IMR-90 (cell line): Measurements from ENCODE around the gene POLR3E. TPM values are rescaled to one million over a fixed set of nuclear protein-coding genes. Genes with fewer than 3 reads are reported as not detected.

Source experiments
- ATAC-seq: fragments of 200-7000 bp; cut with Tn5 transposase; 2 replicates; pipeline ENCODE4 v1.9.1; 2020; ENCODE audit warnings: low read depth, mild to moderate bottlenecking, moderate library complexity
- BruUV-seq: library from RNA; stranded (reverse); fragments of 400-500 nt; replicated peaks from 2 replicates; lab custom pipeline; 2021; lab: Mats Ljungman, UMichigan
- CTCF ChIA-PET: fragments of 300-600 bp; formaldehyde crosslinking; extraction: SDS; loops from one replicate; lab custom pipeline; 2021; ENCODE audit warnings: antibody characterized with exemption; lab: Yijun Ruan, JAX
- POLR2A ChIA-PET: fragments of 300-600 bp; sonication (Branson Sonifier 250); formaldehyde crosslinking; loops from one replicate; lab custom pipeline; 2022; ENCODE audit warnings: antibody characterized with exemption; ENCODE audit not compliant: unreplicated experiment; lab: Charles Lee
- DNase-seq: peaks from one replicate; pipeline ENCODE4 v3.0.0; 2013
- H2AFZ ChIP-seq: replicated peaks from 2 replicates; pipeline ENCODE3; 2013; ENCODE audit warnings: low read length, mild to moderate bottlenecking; ENCODE audit not compliant: poor library complexity
- H2AK5ac ChIP-seq: 2 replicates; pipeline ENCODE4 v1.6.1; 2013; ENCODE audit warnings: low read depth, low read length, inconsistent platforms
- H2AK9ac ChIP-seq: replicated peaks from 2 replicates; pipeline ENCODE3; 2013; ENCODE audit warnings: mild to moderate bottlenecking, low read depth, low read length, moderate library complexity; ENCODE audit not compliant: poor library complexity
- H2BK120ac ChIP-seq: 2 replicates; pipeline ENCODE4 v1.6.1; 2013; ENCODE audit warnings: low read depth, low read length, inconsistent platforms
- H2BK15ac ChIP-seq: 3 replicates; pipeline ENCODE4 v1.6.1; 2013; ENCODE audit warnings: low read depth, low read length, inconsistent platforms
- H2BK20ac ChIP-seq: 2 replicates; pipeline ENCODE4 v1.6.1; 2013; ENCODE audit warnings: low read depth, mild to moderate bottlenecking, inconsistent platforms, low read length, moderate library complexity
- H2BK5ac ChIP-seq: 2 replicates; pipeline ENCODE4 v1.6.1; 2013; ENCODE audit warnings: mild to moderate bottlenecking, low read depth, low read length, inconsistent platforms; ENCODE audit not compliant: poor library complexity, severe bottlenecking
- H3K14ac ChIP-seq: replicated peaks from 2 replicates; pipeline ENCODE4 v1.6.1; 2013; ENCODE audit warnings: low read depth, low read length, inconsistent platforms
- H3K18ac ChIP-seq: 2 replicates; pipeline ENCODE4 v1.6.1; 2013; ENCODE audit warnings: low read depth, low read length, control low read depth
- H3K23ac ChIP-seq: 2 replicates; pipeline ENCODE4 v1.6.1; 2013; ENCODE audit warnings: low read depth, low read length, inconsistent platforms
- H3K27ac ChIP-seq: 2 replicates; pipeline ENCODE4 v1.5.1; 2013; ENCODE audit warnings: mild to moderate bottlenecking, control low read depth, low read length; ENCODE audit not compliant: insufficient read depth
- H3K27me3 ChIP-seq: 2 replicates; pipeline ENCODE4 v1.6.1; 2013; ENCODE audit warnings: low read length; ENCODE audit not compliant: control insufficient read depth, insufficient read depth
- H3K36me3 ChIP-seq: 2 replicates; pipeline ENCODE4 v1.6.1; 2013; ENCODE audit warnings: low read length, mixed read lengths; ENCODE audit not compliant: control insufficient read depth, insufficient read depth
- H3K4ac ChIP-seq: 2 replicates; pipeline ENCODE4 v1.6.1; 2013; ENCODE audit warnings: low read depth, low read length, inconsistent platforms
- H3K4me1 ChIP-seq: 2 replicates; pipeline ENCODE4 v1.6.1; 2013; ENCODE audit warnings: low read length, mixed read lengths; ENCODE audit not compliant: control insufficient read depth, insufficient read depth
- H3K4me2 ChIP-seq: 2 replicates; pipeline ENCODE4 v1.6.1; 2013; ENCODE audit warnings: low read depth, mild to moderate bottlenecking, control low read depth, low read length, moderate library complexity
- H3K4me3 ChIP-seq: 2 replicates; pipeline ENCODE4 v1.5.1; 2013; ENCODE audit warnings: low read depth, mild to moderate bottlenecking, control low read depth, low read length, moderate library complexity; ENCODE audit not compliant: insufficient read depth
- H3K56ac ChIP-seq: 2 replicates; pipeline ENCODE4 v1.6.1; 2013; ENCODE audit warnings: low read length, inconsistent platforms; ENCODE audit not compliant: insufficient read depth; ENCODE audit errors: extremely low read depth
- H3K79me1 ChIP-seq, 2 experiments: 2 replicates each; pipeline ENCODE4 v1.6.1; 2013; ENCODE audit warnings: low read length in 2 of 2, inconsistent platforms in 1 of 2, low read depth in 1 of 2
- H3K9ac ChIP-seq: 2 replicates; pipeline ENCODE4 v1.6.1; 2013; ENCODE audit warnings: low read depth, low read length, control low read depth
- H3K9me1 ChIP-seq: 2 replicates; pipeline ENCODE4 v1.6.1; 2013; ENCODE audit warnings: low read length, inconsistent platforms; ENCODE audit not compliant: insufficient read depth
- H3K9me3 ChIP-seq: 2 replicates; pipeline ENCODE4 v1.6.1; 2013; ENCODE audit warnings: low read length; ENCODE audit not compliant: control insufficient read depth, insufficient read depth
- H4K20me1 ChIP-seq: 2 replicates; pipeline ENCODE4 v1.6.1; 2013; ENCODE audit warnings: low read length, inconsistent platforms; ENCODE audit not compliant: insufficient read depth
- H4K5ac ChIP-seq: 2 replicates; pipeline ENCODE4 v1.6.1; 2013; ENCODE audit warnings: mild to moderate bottlenecking, low read depth, low read length, control low read depth
- H4K8ac ChIP-seq, 2 experiments: 2 replicates each; pipeline ENCODE4 v1.6.1; 2013; ENCODE audit warnings: low read depth in 2 of 2, low read length in 2 of 2, control low read depth in 1 of 2, inconsistent platforms in 1 of 2
- H4K91ac ChIP-seq: 2 replicates; pipeline ENCODE4 v1.6.1; 2013; ENCODE audit warnings: low read depth, low read length, inconsistent platforms; ENCODE audit not compliant: insufficient read depth
- POLR2A ChIP-seq: IDR thresholded peaks from 2 replicates; pipeline ENCODE4 v1.6.1; 2012; ENCODE audit warnings: mild to moderate bottlenecking, low read depth, low read length
- WGBS, 2 experiments: methylation state at CpG; one replicate each; pipeline versions ENCODE4 v1.1.5 to v1.1.7; 2013; ENCODE audit warnings: missing lambda C conversion rate in 2 of 2; ENCODE audit not compliant: insufficient read length in 1 of 2; ENCODE audit errors: extremely low coverage in 2 of 2; 5-methylcytosine and 5-hydroxymethylcytosine counted together
- dilution Hi-C: fragments of 300-500 bp; cut with HindIII; formaldehyde crosslinking; loops from one replicate; pipeline ENCODE4 v1.14.3; 2018; ENCODE audit warnings: low sequenced_read_pairs; ENCODE audit not compliant: unreplicated experiment
- in situ Hi-C: fragments of 300-500 bp; cut with MboI; formaldehyde crosslinking; loops from 3 replicates; pipeline ENCODE4 v1.14.3; 2019; ENCODE audit warnings: low sequenced_read_pairs, inconsistent platforms, mixed read lengths
- intact Hi-C: fragments of 100-400 bp; cut with micrococcal nuclease; formaldehyde crosslinking; loops from 2 replicates; pipeline ENCODE4 v1.10.0; 2022
- polyA plus RNA-seq, 3 experiments: library from polyadenylated mRNA; depleted of rRNA; stranded (reverse); fragments of >200 nt; gene quantifications; 2 replicates each; pipeline ENCODE4 v1.2.3, GENCODE V29; 2012; ENCODE audit warnings: low replicate concordance in 1 of 3
- total RNA-seq: library from RNA; depleted of rRNA; stranded (reverse); fragments of >200 nt; gene quantifications from 2 replicates; pipeline ENCODE4 v1.2.3, GENCODE V29; 2012

The POLR3E gene
- total and polyA plus RNA-seq, 2 of the 4 experiments (the other 2 are of a cell fraction) = 19.9 to 46.0 TPM

DNA sequence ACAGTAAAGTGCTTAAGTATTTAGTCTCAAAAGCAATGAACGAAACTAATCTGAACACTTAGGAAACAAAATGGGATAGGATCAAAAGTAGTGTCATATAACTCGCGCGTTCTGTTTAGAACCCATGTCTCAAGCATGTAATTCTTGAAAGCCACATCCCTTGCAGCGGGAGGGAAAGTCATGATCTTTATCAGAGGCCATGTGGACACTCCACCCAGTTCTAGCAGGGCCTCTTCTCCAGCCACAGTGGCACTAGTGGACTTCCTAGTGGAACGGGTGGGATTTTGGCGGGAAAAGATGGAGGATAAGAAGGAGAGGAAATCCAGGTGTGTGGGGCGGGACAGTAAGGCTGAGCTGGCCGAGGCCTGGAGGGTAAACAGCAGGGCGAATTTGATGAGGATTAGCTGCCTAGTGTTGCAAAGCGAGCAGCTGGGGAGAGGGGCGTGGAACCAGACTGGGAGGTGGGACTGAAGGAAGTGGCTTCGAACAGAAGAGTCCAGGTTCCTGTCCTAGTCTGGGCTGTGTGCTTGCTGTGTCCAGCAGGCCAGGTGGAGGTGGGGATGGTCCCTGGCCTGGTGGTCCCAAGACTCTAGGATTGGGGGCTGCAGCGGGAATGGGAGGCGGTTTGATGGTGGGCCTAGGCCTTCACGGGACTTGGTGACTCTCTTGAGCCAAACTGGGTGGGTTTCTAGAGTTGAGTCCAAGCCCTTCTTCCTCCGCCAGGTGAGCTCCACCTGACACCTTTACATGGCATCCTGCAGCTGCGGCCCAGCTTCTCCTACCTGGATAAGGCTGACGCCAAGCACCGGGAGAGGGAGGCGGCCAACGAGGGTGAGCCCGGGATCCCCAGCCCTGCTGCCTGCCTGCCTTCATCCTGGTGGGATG lies 15.9 kb downstream of the POLR3E start:
- Histone ChIP-seq H3K4me1 (no peaks in the 10 kb centered on the region), H2AK5ac (no peak overlapping the region), H2BK5ac (no peak overlapping the region), H3K9me1 (no peaks in the 10 kb centered on the region), H3K4me2 (no peak overlapping the region), H2AK9ac (peak overlapping the region; percentile 72), H2BK20ac (no peak overlapping the region), H3K14ac (no peak overlapping the region), H4K5ac (no peak overlapping the region), H3K18ac (no peak overlapping the region), H4K91ac (no peak overlapping the region), H2AFZ (no peak overlapping the region), H3K27me3 (no peaks in the 10 kb centered on the region), H3K9me3 (no peaks in the 10 kb centered on the region), H2BK15ac (no peak overlapping the region), H3K56ac (no peak overlapping the region), H3K79me1 (peaks cover 0 to 4% of the 10 kb centered on the region in 2 experiments; a peak in 1 of 4 replicates), H4K20me1 (no peaks in the 10 kb centered on the region; the same call in 1 of the 2 replicates), H3K36me3 (peaks cover 56% of the 10 kb centered on the region), H3K4ac (no peak overlapping the region), H2BK120ac (no peak overlapping the region), H4K8ac (no peak overlapping the region), H3K27ac (no peak overlapping the region), H3K4me3 (no peak overlapping the region), H3K9ac (no peak overlapping the region), H3K23ac (no peak overlapping the region)
- WGBS, 2 experiments = 91% methylated on average over 9 of the region's 23 CpGs; no CpG with 5 or more reads in 1 of the 2 experiments
- no peak for TF ChIP-seq POLR2A
- POLR2A ChIA-PET = no interaction called here
- no peak for DNase-seq
- CTCF ChIA-PET = no interaction called here
- in situ Hi-C loops (no loop called here), dilution Hi-C loops (no loop called here), intact Hi-C loops (no loop called here)
- BruUV-seq = no TSS peak
- no peak for ATAC-seq
